HCT116 (cell line): Measurements from ENCODE around the gene SYNRG. TPM values are rescaled to one million over a fixed set of nuclear protein-coding genes. Genes with fewer than 3 reads are reported as not detected.

Experiments used
- ATAC-seq: fragments of 200-7000 bp; cut with Tn5 transposase; 2 replicates; pipeline ENCODE4 v1.9.1; 2020; ENCODE audit warnings: mild to moderate bottlenecking, moderate library complexity
- BruUV-seq: library from RNA; stranded (reverse); fragments of 400-500 nt; replicated peaks from 2 replicates; lab custom pipeline; 2021; lab: Mats Ljungman, UMichigan
- CTCF ChIA-PET: fragments of 300-600 bp; sonication (Branson Sonifier 250); formaldehyde crosslinking; loops from one replicate; lab custom pipeline; 2021; ENCODE audit warnings: antibody characterized with exemption; lab: Charles Lee
- POLR2A ChIA-PET: fragments of 300-600, 350-600 bp; sonication (Branson Sonifier 250); formaldehyde crosslinking; loops from one replicate; lab custom pipeline; 2021; ENCODE audit warnings: antibody characterized with exemption; lab: Charles Lee
- RAD21 ChIA-PET, 2 experiments: fragments of 300-600 bp; sonication (Branson Sonifier 250); formaldehyde crosslinking; loops; one replicate each; lab custom pipeline; 2023; ENCODE audit warnings: low total read pairs in 2 of 2; ENCODE audit not compliant: uncharacterized antibody in 2 of 2, unreplicated experiment in 2 of 2, low non-redundant PET in 1 of 2; lab: Charles Lee
- DNase-seq: peaks from one replicate; pipeline ENCODE4 v3.0.0-alpha.2; 2010; ENCODE audit warnings: low read depth, low spot score
- H2AFZ ChIP-seq: fragments of 200-600 bp; shearing (Covaris generic), sonication (generic); 2 replicates; pipeline ENCODE4 v1.6.1; 2017; ENCODE audit warnings: low read depth, mixed run types, mixed read lengths, antibody characterized with exemption, low read length; ENCODE audit not compliant: poor library complexity, severe bottlenecking
- H3K27ac ChIP-seq: 2 replicates; pipeline ENCODE4 v1.5.1; 2012; ENCODE audit warnings: low read depth, low read length
- H3K27me3 ChIP-seq: fragments of 200-600 bp; sonication (generic); 2 replicates; pipeline ENCODE4 v1.6.1; 2016; ENCODE audit warnings: mixed run types, low read length, mixed read lengths; ENCODE audit not compliant: insufficient read depth
- H3K36me3 ChIP-seq, 2 experiments: fragments of 200-500 bp in 1 of 2; fragments of 200-600 bp in 1 of 2; sonication (Bioruptor generic) in 1 of 2; sonication (generic) in 1 of 2; 2 replicates each; pipeline versions ENCODE4 v1.5.1 to v1.6.1; 2014 to 2016; ENCODE audit warnings: low read length in 2 of 2, inconsistent platforms in 1 of 2, mixed read lengths in 1 of 2, mixed run types in 1 of 2; ENCODE audit not compliant: insufficient read depth in 2 of 2, control insufficient read depth in 1 of 2
- H3K4me1 ChIP-seq, 2 experiments: fragments of 200-600 bp in 1 of 2; sonication (generic) in 1 of 2; 2 replicates each; pipeline versions ENCODE4 v1.5.1 to v1.6.1; 2012 to 2017; ENCODE audit warnings: low read length in 2 of 2, inconsistent platforms in 1 of 2, mild to moderate bottlenecking in 1 of 2, mixed read lengths in 1 of 2, mixed run types in 1 of 2, moderate library complexity in 1 of 2; ENCODE audit not compliant: insufficient read depth in 2 of 2, control insufficient read depth in 1 of 2
- H3K4me2 ChIP-seq: fragments of 200-600 bp; sonication (generic); 2 replicates; pipeline ENCODE4 v1.6.1; 2017; ENCODE audit warnings: mixed run types, low read length, mixed read lengths
- H3K4me3 ChIP-seq, 2 experiments: fragments of 200-600 bp in 1 of 2; sonication (generic) in 1 of 2; replicated peaks in 1 of 2; 2 replicates each; pipeline ENCODE4 v1.5.1; 2011 to 2016; ENCODE audit warnings: low read length in 2 of 2, control low read depth in 1 of 2, low read depth in 1 of 2, mild to moderate bottlenecking in 1 of 2, mixed read lengths in 1 of 2, mixed run types in 1 of 2
- H3K79me2 ChIP-seq: fragments of 200-600 bp; sonication (generic); 2 replicates; pipeline ENCODE4 v1.6.1; 2017; ENCODE audit warnings: mild to moderate bottlenecking, mixed run types, low read length, moderate library complexity, mixed read lengths; ENCODE audit not compliant: insufficient read depth
- H3K9ac ChIP-seq: fragments of 200-600 bp; sonication (generic); 2 replicates; pipeline ENCODE4 v1.6.1; 2016; ENCODE audit warnings: low read length, mixed read lengths
- H3K9me2 ChIP-seq: fragments of 200-600 bp; sonication (generic), shearing (Covaris generic); 2 replicates; pipeline ENCODE4 v1.6.1; 2017; ENCODE audit warnings: mixed run types, mild to moderate bottlenecking, moderate library complexity; ENCODE audit not compliant: insufficient read depth
- H3K9me3 ChIP-seq, 2 experiments: fragments of 200-500 bp in 1 of 2; fragments of 200-600 bp in 1 of 2; sonication (Bioruptor generic) in 1 of 2; sonication (generic) in 1 of 2; 2 replicates each; pipeline ENCODE4 v1.6.1; 2014 to 2017; ENCODE audit warnings: low read length in 2 of 2, mixed read lengths in 2 of 2, inconsistent platforms in 1 of 2, low read depth in 1 of 2, mild to moderate bottlenecking in 1 of 2, mixed run types in 1 of 2, moderate library complexity in 1 of 2; ENCODE audit not compliant: control insufficient read depth in 1 of 2, insufficient read depth in 1 of 2
- H4K20me1 ChIP-seq: fragments of 200-600 bp; sonication (generic), shearing (Covaris generic); 2 replicates; pipeline ENCODE4 v1.6.1; 2017; ENCODE audit warnings: mixed run types, mild to moderate bottlenecking, moderate library complexity; ENCODE audit not compliant: insufficient read depth
- CTCF ChIP-seq, 3 experiments: fragments of 200-600 bp in 1 of 3; sonication (generic) in 1 of 3; IDR thresholded peaks in 2 of 3; conservative IDR thresholded peaks in 1 of 3; 2 replicates each; pipeline ENCODE4 v1.5.1; 2012 to 2017; ENCODE audit warnings: low read depth in 2 of 3, low read length in 2 of 3, antibody characterized with exemption in 1 of 3, borderline replicate concordance in 1 of 3, control low read depth in 1 of 3, mild to moderate bottlenecking in 1 of 3, mixed read lengths in 1 of 3, mixed run types in 1 of 3, moderate library complexity in 1 of 3; ENCODE audit not compliant: insufficient read depth in 1 of 3
- YY1 ChIP-seq: IDR thresholded peaks from 2 replicates; pipeline ENCODE4 v1.6.1; 2011; ENCODE audit warnings: low read length, low read depth, moderate library complexity, mild to moderate bottlenecking; ENCODE audit not compliant: insufficient replicate concordance; ENCODE audit errors: extremely low read depth
- ZBTB33 ChIP-seq: IDR thresholded peaks from 2 replicates; pipeline ENCODE4 v1.6.1; 2011; ENCODE audit warnings: mild to moderate bottlenecking, low read length, moderate library complexity; ENCODE audit not compliant: insufficient replicate concordance; ENCODE audit errors: extremely low read depth
- ZFX ChIP-seq: fragments of 450-650 bp; IDR thresholded peaks from 2 replicates; pipeline ENCODE4 v1.6.1; 2017
- ZNF274 ChIP-seq: fragments of 200-500 bp; sonication (Bioruptor generic); IDR thresholded peaks from 2 replicates; pipeline ENCODE4 v1.6.1; 2014; ENCODE audit warnings: mild to moderate bottlenecking, low read depth, low read length, inconsistent platforms
- intact Hi-C: fragments of 100-400 bp; cut with micrococcal nuclease; formaldehyde crosslinking; loops from 2 replicates; pipeline ENCODE4 v1.10.0; 2022
- total RNA-seq: library from RNA; stranded (reverse); gene quantifications from one replicate; pipeline ENCODE4 v1.2.1, GENCODE V29; 2021; ENCODE audit not compliant: unreplicated experiment

The SYNRG gene
- total RNA-seq, 1 experiment from 2014 or later: 23.8 TPM

GRCh38 chr17:37568350-37569053, 40.7 kb downstream of the SYNRG start:
- ATAC-seq (no peak), DNase-seq (no peak)
- H3K9me3 ChIP-seq: no peaks in the 10 kb centered on the region
- no peak overlapping the region for H3K27ac ChIP-seq
- H3K4me3 ChIP-seq: no peak overlapping the region
- ChIA-PET CTCF (interaction anchor here (2.4 kb wide), 1 partner anchor 40 kb away, joined by 19 read pairs; no protein-coding TSS in a partner anchor), RAD21 (interaction anchor here in 1 of 2 experiments (0.5 kb wide), 1 partner anchor 277 kb away, joined by 5 read pairs; no protein-coding TSS in a partner anchor), POLR2A (no interaction called here)
- BruUV-seq: no TSS peak
- H4K20me1 ChIP-seq: no peaks in the 10 kb centered on the region
- intact Hi-C loops: no loop called here
- peaks cover 13 to 26% of the 10 kb centered on the region in 2 experiments; a peak in 3 of 4 replicates for H3K36me3 ChIP-seq
- no peak overlapping the region for H3K4me2 ChIP-seq
- no peak overlapping the region for H2AFZ ChIP-seq
- TF ChIP-seq ZBTB33 (no peak), ZFX (no peak), ZNF274 (no peak), CTCF (IDR thresholded peaks at IDR 0.05 in 2 of 3, conservative IDR thresholded peaks at IDR 0.05 in 1 of 3; ENCODE audit: borderline replicate concordance in 1 of 3, insufficient read depth in 1 of 3, low read depth in 2 of 3, low read length in 2 of 3) (no peak), YY1 (no peak)
- H3K79me2 ChIP-seq: no peaks in the 10 kb centered on the region
- peaks cover 0 to 6% of the 10 kb centered on the region in 2 experiments; a peak in 1 of 4 replicates for H3K4me1 ChIP-seq
- H3K9me2 ChIP-seq: no peaks in the 10 kb centered on the region
- no peak overlapping the region for H3K9ac ChIP-seq
- H3K27me3 ChIP-seq: no peaks in the 10 kb centered on the region
